GM12878 (cell line): Measurements from ENCODE around the gene NCKAP5. TPM values are rescaled to one million over a fixed set of nuclear protein-coding genes. Genes with fewer than 3 reads are reported as not detected.

ENCODE experiments used
- ATAC-seq: fragments of 200-7000 bp; cut with Tn5 transposase; 3 replicates; pipeline ENCODE4 v1.9.1; 2020; ENCODE audit warnings: mild to moderate bottlenecking, moderate library complexity
- BruUV-seq: library from RNA; stranded (reverse); fragments of 400-500 nt; replicated peaks from 2 replicates; lab custom pipeline; 2021; lab: Mats Ljungman, UMichigan
- CTCF ChIA-PET: fragments of 300-600 bp; sonication (Branson Sonifier 250); formaldehyde crosslinking; extraction: SDS; loops from one replicate; lab custom pipeline; 2021; ENCODE audit warnings: inconsistent platforms; lab: Yijun Ruan, JAX
- POLR2A ChIA-PET: fragments of 350-600 bp; formaldehyde crosslinking; extraction: SDS; loops from one replicate; lab custom pipeline; 2021; ENCODE audit warnings: inconsistent platforms; lab: Charles Lee
- RAD21 ChIA-PET: fragments of 300-600 bp; sonication (Branson Sonifier 250); formaldehyde crosslinking; loops from one replicate; lab custom pipeline; 2023; ENCODE audit warnings: antibody characterized with exemption; ENCODE audit not compliant: unreplicated experiment; lab: Charles Lee
- SMC1A ChIA-PET: fragments of 300-600 bp; sonication (Branson Sonifier 250); formaldehyde crosslinking; loops from one replicate; lab custom pipeline; 2023; ENCODE audit not compliant: unreplicated experiment, uncharacterized antibody; lab: Charles Lee
- DNase-seq: peaks from one replicate; pipeline ENCODE4 v3.0.0-alpha.2; 2011; ENCODE audit warnings: low read depth, low spot score
- FAIRE-seq: peaks from 3 replicates; lab custom pipeline; 2011; peaks lifted over from hg19 to GRCh38; lab: Jason Lieb, UNC
- H2AFZ ChIP-seq: 2 replicates; pipeline ENCODE4 v1.6.0; 2011; ENCODE audit warnings: low read depth, low read length, control low read depth; ENCODE audit not compliant: control insufficient read depth
- H3K27ac ChIP-seq: 2 replicates; pipeline ENCODE4 v1.5.1; 2011; ENCODE audit warnings: control low read depth; ENCODE audit not compliant: control insufficient read depth, insufficient read depth
- H3K27me3 ChIP-seq, 2 experiments: replicated peaks in 1 of 2; 2 replicates each; pipeline versions ENCODE4 v1.6.0 to v1.6.1; 2011; ENCODE audit warnings: low read length in 1 of 2; ENCODE audit not compliant: control insufficient read depth in 2 of 2, insufficient read depth in 2 of 2
- H3K36me3 ChIP-seq, 2 experiments: 2 replicates each; pipeline ENCODE4 v1.5.1; 2011; ENCODE audit warnings: low read length in 1 of 2; ENCODE audit not compliant: control insufficient read depth in 2 of 2, insufficient read depth in 2 of 2
- H3K4me1 ChIP-seq: 2 replicates; pipeline ENCODE4 v1.6.1; 2011; ENCODE audit warnings: mild to moderate bottlenecking, low read length, moderate library complexity, mixed read lengths; ENCODE audit not compliant: control insufficient read depth, insufficient read depth
- H3K4me2 ChIP-seq: 2 replicates; pipeline ENCODE4 v1.6.0; 2011; ENCODE audit warnings: control low read depth; ENCODE audit not compliant: control insufficient read depth, insufficient read depth
- H3K4me3 ChIP-seq: fragments of 200-600 bp; sonication (generic); 2 replicates; pipeline ENCODE4 v1.5.1; 2016
- H3K79me2 ChIP-seq: 2 replicates; pipeline ENCODE4 v1.6.0; 2011; ENCODE audit warnings: low read length; ENCODE audit not compliant: control insufficient read depth, insufficient read depth
- H3K9ac ChIP-seq: 2 replicates; pipeline ENCODE4 v1.8.0; 2011; ENCODE audit warnings: low read length, control low read depth, mixed read lengths; ENCODE audit not compliant: control insufficient read depth, insufficient read depth
- H3K9me3 ChIP-seq: replicated peaks from 3 replicates; pipeline ENCODE4 v1.5.1; 2011; ENCODE audit warnings: mild to moderate bottlenecking, low read length; ENCODE audit not compliant: control insufficient read depth, insufficient read depth
- H4K20me1 ChIP-seq: 2 replicates; pipeline ENCODE4 v1.6.0; 2011; ENCODE audit not compliant: control insufficient read depth, insufficient read depth
- ATF2 ChIP-seq: IDR thresholded peaks from 2 replicates; pipeline ENCODE4 v1.6.1; 2012; ENCODE audit warnings: low read length, inconsistent platforms
- BRCA1 ChIP-seq: IDR thresholded peaks from 2 replicates; pipeline ENCODE4 v1.6.1; 2011; ENCODE audit warnings: low read depth, low read length, improper control_type of control experiment
- CBX3 ChIP-seq: fragments of 200-600 bp; sonication (generic); IDR thresholded peaks from 2 replicates; pipeline ENCODE4 v1.6.1; 2016; ENCODE audit warnings: low read depth, borderline replicate concordance
- CREM ChIP-seq: IDR thresholded peaks from 2 replicates; pipeline ENCODE4 v1.6.1; 2014; ENCODE audit warnings: antibody characterized with exemption, low read depth
- HDAC6 ChIP-seq: fragments of 200-600 bp; sonication (generic); IDR thresholded peaks from one replicate; pipeline ENCODE4 v1.8.0; 2017; ENCODE audit warnings: antibody characterized with exemption; ENCODE audit not compliant: unreplicated experiment
- NR2C1 ChIP-seq: fragments of 450-650 bp; IDR thresholded peaks from 2 replicates; pipeline ENCODE4 v1.6.1; 2017; ENCODE audit warnings: antibody characterized with exemption, mild to moderate bottlenecking, moderate library complexity
- NRF1 ChIP-seq: conservative IDR thresholded peaks from 2 replicates; pipeline ENCODE4 v1.6.1; 2011; ENCODE audit warnings: mild to moderate bottlenecking, low read depth, low read length, improper control_type of control experiment
- POLR2AphosphoS5 ChIP-seq: IDR thresholded peaks from 2 replicates; pipeline ENCODE4 v1.6.1; 2011; ENCODE audit warnings: mild to moderate bottlenecking, low read length, inconsistent platforms
- SKIL ChIP-seq: fragments of 450-650 bp; IDR thresholded peaks from 2 replicates; pipeline ENCODE4 v1.6.1; 2017; ENCODE audit warnings: mild to moderate bottlenecking, low read depth, inconsistent platforms; ENCODE audit not compliant: poor library complexity, severe bottlenecking
- SREBF2 ChIP-seq: IDR thresholded peaks from 2 replicates; pipeline ENCODE4 v1.6.1; 2012; ENCODE audit warnings: mild to moderate bottlenecking, low read length
- WGBS: methylation state at CpG from one replicate; pipeline ENCODE4 v1.1.6; 2016; ENCODE audit warnings: low lambda C conversion rate; ENCODE audit not compliant: insufficient replicate concordance, insufficient coverage; ENCODE audit errors: missing lambda C conversion rate; 5-methylcytosine and 5-hydroxymethylcytosine counted together
- in situ Hi-C: fragments of 300-500 bp; cut with MboI; formaldehyde crosslinking; loops from 9 replicates; pipeline ENCODE4 v1.14.3; 2018; ENCODE audit warnings: mixed read lengths
- intact Hi-C: fragments of 100-400 bp; cut with micrococcal nuclease; formaldehyde crosslinking; loops from one replicate; pipeline ENCODE4 v1.14.2; 2022; ENCODE audit not compliant: unreplicated experiment
- polyA plus RNA-seq, 11 experiments: library from polyadenylated mRNA; depleted of rRNA in 4 of 11; unstranded in 6 of 11; stranded (reverse) in 5 of 11; fragments of >200 nt; fragmentation: Nextera tagmentation in 4 of 11; fragmentation: Illumina TruSeq in 1 of 11; extraction: Ambion mirVana in 4 of 11; extraction: Trizol in 1 of 11; gene quantifications; 1 replicate in 1 of 11; 2 replicates in 10 of 11; pipeline versions ENCODE4 v1.2.1 to v1.2.3, GENCODE V29; 2011 to 2016; ENCODE audit warnings: inconsistent platforms in 2 of 11, missing spikeins in 2 of 11, low read depth in 1 of 11
- total RNA-seq, 4 experiments: library from RNA; depleted of rRNA in 3 of 4; stranded (reverse); fragments of >200 nt in 3 of 4; fragmentation: Illumina TruSeq in 1 of 4; extraction: Trizol in 1 of 4; gene quantifications; 2 replicates each; pipeline versions ENCODE4 v1.2.1 to v1.2.3, GENCODE V29; 2013 to 2021

Gene NCKAP5
- total and polyA plus RNA-seq, 10 of the 15 experiments (the other 5 are each of a cell fraction or from before 2014, with no cell fraction given) = 0.06 to 0.44 (median 0.16) TPM

GRCh38 chr2:132886574-132886973 is 681.7 kb downstream of the NCKAP5 start:
- in situ Hi-C loops = no loop called here
- WGBS = 61% methylated on average over 2 of the region's 2 CpGs

More at GRCh38 chr2:132886574-132886973, 681.7 kb downstream of the NCKAP5 start:
- Histone ChIP-seq H4K20me1 (no peaks in the 10 kb centered on the region), H2AFZ (no peak overlapping the region), H3K9me3 (no peaks in the 10 kb centered on the region), H3K36me3 (no peaks in the 10 kb centered on the region), H3K4me2 (no peak overlapping the region), H3K27ac (no peak overlapping the region), H3K9ac (no peak overlapping the region), H3K79me2 (no peaks in the 10 kb centered on the region), H3K27me3 (no peaks in the 10 kb centered on the region)
- DNase-seq = no peak
- ATAC-seq = no peak
- SMC1A ChIA-PET = no interaction called here
- RAD21 ChIA-PET = no interaction called here
- CTCF ChIA-PET = no interaction called here
- POLR2A ChIA-PET = no interaction called here
- no TSS peak for BruUV-seq
- TF ChIP-seq NR2C1 = no peak
- no peak for TF ChIP-seq SKIL
- TF ChIP-seq BRCA1 = no peak
- no peak for TF ChIP-seq ATF2
- no peak for TF ChIP-seq NRF1
- TF ChIP-seq HDAC6 = no peak
- no peak for TF ChIP-seq CREM
- TF ChIP-seq SREBF2 = no peak
- no peak for TF ChIP-seq CBX3
- no peak for TF ChIP-seq POLR2AphosphoS5
- TF ChIP-seq, all 136 proteins: peak for 0
- Histone ChIP-seq H3K4me1 (no peaks in the 10 kb centered on the region), H3K4me3 (no peak overlapping the region)
- no peak for FAIRE-seq
- intact Hi-C loops = no loop called here
